NCI-H526 treated with DMSO at 0.1 percent for 48 hours (cell line): Measurements from ENCODE around the gene TINAGL1.

Source experiments
- DNase-seq: peaks from one replicate; lab custom pipeline; 2025; lab: John Stamatoyannopoulos, UW

The TINAGL1 gene

GRCh38 chr1:31607360-31607759 lies 31.0 kb downstream of the TINAGL1 start:
- DNase-seq: no peak

GRCh38 chr1:31609514-31610118 lies 33.3 kb downstream of the TINAGL1 start:
- no peak for DNase-seq

DNA sequence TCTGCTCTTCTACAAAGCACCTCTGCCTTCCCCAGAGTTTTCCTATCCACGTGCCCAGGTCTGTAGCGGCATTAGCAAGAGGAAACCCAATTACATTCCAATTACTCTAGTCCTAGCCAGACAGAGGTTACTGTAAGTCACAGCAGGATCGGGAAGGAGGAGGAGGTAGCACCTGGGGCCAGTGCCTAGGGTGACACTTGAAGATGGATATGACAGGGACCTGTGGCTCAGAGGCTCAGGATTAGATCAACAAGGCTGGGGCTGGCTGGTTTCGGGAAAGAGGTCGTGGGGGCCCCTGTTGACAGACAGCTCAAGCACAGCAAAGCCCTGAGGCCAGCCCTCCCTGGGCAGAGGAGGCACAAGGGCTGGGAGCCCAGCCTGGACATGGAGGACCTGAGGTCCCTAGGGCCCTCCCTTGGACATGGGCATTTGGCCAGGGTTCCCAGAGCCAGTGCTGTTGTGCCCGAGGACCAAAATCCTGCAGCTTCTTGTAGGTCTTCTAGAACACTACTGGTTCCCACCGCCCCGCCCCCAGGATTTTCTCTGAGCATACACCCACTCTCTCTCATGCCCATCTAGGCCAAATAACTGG lies 38.2 kb downstream of the TINAGL1 start:
- DNase-seq: no peak

- DNase-seq: no peak
These were observed 39.1 kb downstream of the TINAGL1 start for GRCh38 chr1:31615414-31615813.

- DNase-seq: no peak
These were observed 39.6 kb downstream of the TINAGL1 start for GRCh38 chr1:31615939-31616338.

- no peak for DNase-seq
These were observed 41.1 kb downstream of the TINAGL1 start, which contains the start of gene HCRTR1 for GRCh38 chr1:31617218-31617915. Gene HCRTR1, plus strand, starts transcription at chr1:31617689. Its CDS starts 1,504 bp downstream, at chr1:31619193.

DNA sequence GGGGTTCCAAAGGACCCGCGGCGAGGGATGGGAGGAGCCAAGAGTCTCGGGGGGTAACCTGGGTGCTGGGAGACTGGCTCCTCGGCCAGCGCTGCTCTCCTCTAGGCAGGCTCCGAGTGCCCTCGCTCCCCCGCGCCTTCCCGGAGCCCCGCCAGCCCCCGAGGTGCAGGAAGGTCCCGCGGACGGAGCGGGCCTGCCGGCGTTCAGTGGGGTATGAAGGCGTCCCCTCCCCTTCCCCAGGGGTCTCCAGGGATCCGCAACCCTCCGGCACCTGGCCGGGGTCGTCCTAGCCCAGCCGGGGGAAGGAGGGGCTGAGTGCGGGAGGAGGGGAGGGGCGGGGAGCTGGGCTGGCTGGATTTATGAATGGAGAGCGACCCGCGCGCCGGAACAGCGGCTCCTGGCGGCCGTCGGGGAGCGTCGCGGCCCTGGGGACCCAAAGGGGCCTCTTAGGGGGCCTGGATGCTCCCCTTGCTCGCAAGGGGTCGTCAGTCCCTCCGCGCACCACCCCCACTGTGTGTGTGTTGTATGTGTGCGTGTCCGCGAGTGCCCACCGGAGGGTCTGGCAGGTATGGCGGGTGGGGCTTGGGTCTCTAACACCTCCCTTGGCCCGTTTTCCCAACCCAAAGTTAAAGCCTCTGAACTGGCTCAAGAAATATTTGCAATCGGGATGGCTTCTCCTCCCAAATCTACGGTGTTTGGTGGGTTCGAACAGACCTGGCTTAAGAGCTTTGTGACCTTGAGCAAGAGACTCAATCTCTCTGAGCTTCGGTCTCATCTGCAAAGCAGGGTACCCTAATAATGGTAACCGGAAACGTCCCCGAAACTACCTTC lies 41.8 kb downstream of the TINAGL1 start:
- DNase-seq: no peak

GRCh38 chr1:31618916-31619846 lies 42.9 kb downstream of the TINAGL1 start:
- no peak for DNase-seq

GRCh38 chr1:31620631-31621497 lies 44.5 kb downstream of the TINAGL1 start:
- DNase-seq: no peak

DNA sequence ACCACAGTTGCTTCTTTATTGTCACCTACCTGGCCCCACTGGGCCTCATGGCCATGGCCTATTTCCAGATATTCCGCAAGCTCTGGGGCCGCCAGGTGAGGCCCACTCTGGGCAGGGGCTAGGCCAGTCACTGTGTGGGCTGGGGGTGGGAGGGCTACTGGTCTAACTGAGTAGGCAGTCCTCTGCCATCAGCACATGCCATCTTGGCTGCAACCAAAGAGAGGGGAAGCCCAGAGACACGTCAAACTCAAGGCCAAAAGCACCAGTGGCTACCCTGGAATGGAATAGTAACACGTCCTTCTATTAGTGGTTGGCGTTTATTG lies 45.1 kb downstream of the TINAGL1 start:
- DNase-seq: no peak

DNA sequence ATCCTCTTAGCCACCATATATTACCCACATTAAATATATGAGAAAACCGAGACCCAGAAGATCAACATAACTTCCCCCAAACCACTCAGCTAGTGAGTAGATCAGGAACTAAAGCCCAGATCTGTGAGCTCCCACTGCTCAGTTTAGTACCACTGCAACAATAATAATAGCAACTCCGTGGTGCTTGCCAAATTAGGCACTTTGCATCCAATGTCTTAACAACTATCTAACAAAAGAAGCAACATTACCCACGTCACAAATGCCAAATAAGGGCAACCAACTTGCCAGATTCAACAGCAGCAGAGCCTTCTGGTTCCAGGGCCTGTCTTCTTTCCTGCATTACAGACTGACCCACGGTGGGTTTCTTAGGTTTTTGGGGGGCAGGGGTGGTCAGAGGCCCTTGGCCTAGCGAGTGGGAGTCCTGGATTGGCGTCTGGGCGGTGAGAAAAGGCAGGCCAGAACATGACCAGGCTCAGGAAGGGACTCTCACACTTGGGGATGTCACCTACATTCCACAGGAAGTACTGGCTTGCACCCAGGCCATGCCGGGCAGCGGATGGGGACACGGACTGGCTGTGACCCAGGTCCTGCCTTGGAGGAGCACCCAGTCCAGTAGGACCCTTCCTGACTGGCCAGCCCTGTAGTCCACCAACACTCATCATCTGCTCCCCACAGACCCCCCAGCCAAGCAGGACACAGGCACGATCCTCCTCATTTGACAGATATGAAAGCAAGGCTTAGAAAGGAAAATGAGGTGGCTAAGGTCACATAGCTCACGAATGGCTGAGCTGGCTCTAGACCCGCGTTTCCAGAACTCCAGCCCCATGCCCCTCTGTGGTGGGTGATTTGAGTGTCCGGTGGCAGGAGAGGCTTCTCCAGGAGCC lies 45.8 kb downstream of the TINAGL1 start:
- no peak for DNase-seq

DNA sequence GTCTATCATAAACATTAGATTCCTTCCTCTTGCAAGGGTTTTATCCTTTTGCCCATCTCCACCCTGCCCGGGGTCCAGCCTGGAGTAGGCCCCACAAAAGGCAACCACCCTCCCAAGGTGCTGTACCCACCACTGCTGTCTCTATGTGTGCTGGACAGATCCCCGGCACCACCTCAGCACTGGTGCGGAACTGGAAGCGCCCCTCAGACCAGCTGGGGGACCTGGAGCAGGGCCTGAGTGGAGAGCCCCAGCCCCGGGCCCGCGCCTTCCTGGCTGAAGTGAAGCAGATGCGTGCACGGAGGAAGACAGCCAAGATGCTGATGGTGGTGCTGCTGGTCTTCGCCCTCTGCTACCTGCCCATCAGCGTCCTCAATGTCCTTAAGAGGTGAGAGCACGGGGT lies 47.0 kb downstream of the TINAGL1 start:
- DNase-seq: no peak

- DNase-seq: no peak
These were observed 48.0 kb downstream of the TINAGL1 start for GRCh38 chr1:31624309-31624708.

DNA sequence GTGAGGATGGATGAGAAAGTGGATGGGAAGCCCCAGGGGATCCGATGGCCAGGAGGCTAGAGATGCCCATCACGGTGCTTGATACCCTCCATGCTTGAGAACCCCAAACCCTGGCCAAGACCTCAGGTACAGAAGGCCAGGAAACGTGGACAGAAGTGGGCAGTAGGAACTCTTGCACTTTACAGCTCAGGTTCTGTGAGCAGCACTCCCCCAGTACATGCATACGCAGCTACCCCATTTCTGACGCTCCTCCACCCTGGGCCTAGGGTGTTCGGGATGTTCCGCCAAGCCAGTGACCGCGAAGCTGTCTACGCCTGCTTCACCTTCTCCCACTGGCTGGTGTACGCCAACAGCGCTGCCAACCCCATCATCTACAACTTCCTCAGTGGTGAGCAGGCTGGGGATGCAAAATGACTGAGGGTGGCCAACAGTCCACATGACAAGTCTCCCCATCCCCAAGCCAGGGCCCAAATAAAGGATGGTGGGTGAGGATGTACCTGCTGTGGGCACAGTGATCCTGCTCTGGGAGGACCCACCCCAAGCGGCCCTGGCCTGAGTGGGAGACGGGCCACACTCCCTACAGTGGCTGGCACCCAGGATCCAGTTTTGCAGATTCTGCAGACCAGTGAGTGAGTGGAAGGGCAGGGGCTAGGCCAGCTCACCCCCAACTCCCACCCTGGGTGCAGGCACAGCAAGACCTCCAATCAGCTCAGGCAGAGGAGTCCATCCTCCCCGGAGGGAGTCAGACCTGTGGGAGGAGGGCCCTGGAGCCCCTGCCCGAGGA lies 48.6 kb downstream of the TINAGL1 start:
- no peak for DNase-seq

DNA sequence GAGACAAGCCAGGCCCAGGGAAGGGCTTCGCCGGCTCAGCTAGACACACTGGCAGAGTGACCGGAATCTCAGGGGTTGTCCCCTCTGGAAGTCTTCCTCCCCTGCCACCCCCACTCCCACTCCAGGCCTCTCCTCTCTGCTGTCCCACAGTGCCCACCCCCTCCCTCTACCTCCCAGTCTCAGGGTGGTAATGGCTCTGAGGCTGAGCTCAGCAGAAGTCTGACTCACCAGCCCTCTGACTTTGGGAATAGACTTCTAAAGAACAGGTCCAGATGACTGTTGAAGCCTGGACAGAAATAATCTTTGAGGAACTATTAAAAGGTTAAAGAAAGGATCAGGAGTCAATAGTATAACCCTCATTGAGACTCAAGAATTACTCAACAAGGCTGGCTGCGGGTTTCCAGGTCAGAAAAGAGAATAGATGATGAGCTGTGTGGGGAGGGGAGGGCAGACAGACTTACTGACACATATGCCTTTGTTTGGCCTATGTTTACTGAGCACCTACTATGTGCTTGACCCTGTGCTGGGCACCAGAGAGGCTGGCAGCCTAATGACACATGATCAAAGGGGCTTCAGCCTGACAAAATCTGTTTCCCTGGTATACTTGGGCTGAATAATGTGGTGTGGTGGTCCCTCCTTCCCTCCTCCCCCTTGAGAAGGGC lies 49.4 kb downstream of the TINAGL1 start:
- no peak for DNase-seq

GRCh38 chr1:31626223-31627207 lies 50.2 kb downstream of the TINAGL1 start:
- no peak for DNase-seq
